Neural cell (in vitro differentiated cells): ENCODE measurements around the gene DEFB127.

ENCODE experiments used
- EP300 ChIP-seq: fragments of 450-650 bp; conservative IDR thresholded peaks from 2 replicates; pipeline ENCODE4 v1.6.1; 2014; ENCODE audit warnings: antibody characterized with exemption, mild to moderate bottlenecking, moderate library complexity; ENCODE audit not compliant: poor library complexity, severe bottlenecking
- EZH2 ChIP-seq: fragments of 200-600, 300-800 bp; shearing (Covaris generic), sonication (generic); IDR thresholded peaks from 2 replicates; pipeline ENCODE4 v1.6.1; 2014; ENCODE audit warnings: antibody characterized with exemption, low read length, borderline replicate concordance, mild to moderate bottlenecking; ENCODE audit not compliant: insufficient read depth, poor library complexity, severe bottlenecking
- POLR2AphosphoS5 ChIP-seq: IDR thresholded peaks from 2 replicates; pipeline ENCODE4 v1.6.1; 2012
- TF ChIP-seq, protein P1 (sequence below): fragments of 450-650 bp; IDR thresholded peaks from 2 replicates; pipeline ENCODE4 v1.5.1; 2014; ENCODE audit warnings: antibody characterized with exemption, mild to moderate bottlenecking, moderate library complexity; ENCODE audit not compliant: poor library complexity, severe bottlenecking

GRCh38 chr20:199996-200395 is 42.7 kb downstream of the DEFB127 start:
- TF ChIP-seq, protein P1, sequence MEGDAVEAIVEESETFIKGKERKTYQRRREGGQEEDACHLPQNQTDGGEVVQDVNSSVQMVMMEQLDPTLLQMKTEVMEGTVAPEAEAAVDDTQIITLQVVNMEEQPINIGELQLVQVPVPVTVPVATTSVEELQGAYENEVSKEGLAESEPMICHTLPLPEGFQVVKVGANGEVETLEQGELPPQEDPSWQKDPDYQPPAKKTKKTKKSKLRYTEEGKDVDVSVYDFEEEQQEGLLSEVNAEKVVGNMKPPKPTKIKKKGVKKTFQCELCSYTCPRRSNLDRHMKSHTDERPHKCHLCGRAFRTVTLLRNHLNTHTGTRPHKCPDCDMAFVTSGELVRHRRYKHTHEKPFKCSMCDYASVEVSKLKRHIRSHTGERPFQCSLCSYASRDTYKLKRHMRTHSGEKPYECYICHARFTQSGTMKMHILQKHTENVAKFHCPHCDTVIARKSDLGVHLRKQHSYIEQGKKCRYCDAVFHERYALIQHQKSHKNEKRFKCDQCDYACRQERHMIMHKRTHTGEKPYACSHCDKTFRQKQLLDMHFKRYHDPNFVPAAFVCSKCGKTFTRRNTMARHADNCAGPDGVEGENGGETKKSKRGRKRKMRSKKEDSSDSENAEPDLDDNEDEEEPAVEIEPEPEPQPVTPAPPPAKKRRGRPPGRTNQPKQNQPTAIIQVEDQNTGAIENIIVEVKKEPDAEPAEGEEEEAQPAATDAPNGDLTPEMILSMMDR, result no peak
- TF ChIP-seq POLR2AphosphoS5 (no peak), EP300 (no peak), EZH2 (no peak)
